ENCODE data around the gene FRYL. TPM values are rescaled to one million over a fixed set of nuclear protein-coding genes. Genes with fewer than 3 reads are reported as not detected.
"Not testable (repeated sequence)": the region's sequence is repeated elsewhere in the genome, so short reads cannot be mapped to it uniquely, and the experiment has no call there.

Gene FRYL
- total and polyA plus RNA-seq, 2 of the 8 experiments (the other 6 are each of a cell fraction or from before 2014, with no cell fraction given), result 8.0 to 36.5 TPM

DNA sequence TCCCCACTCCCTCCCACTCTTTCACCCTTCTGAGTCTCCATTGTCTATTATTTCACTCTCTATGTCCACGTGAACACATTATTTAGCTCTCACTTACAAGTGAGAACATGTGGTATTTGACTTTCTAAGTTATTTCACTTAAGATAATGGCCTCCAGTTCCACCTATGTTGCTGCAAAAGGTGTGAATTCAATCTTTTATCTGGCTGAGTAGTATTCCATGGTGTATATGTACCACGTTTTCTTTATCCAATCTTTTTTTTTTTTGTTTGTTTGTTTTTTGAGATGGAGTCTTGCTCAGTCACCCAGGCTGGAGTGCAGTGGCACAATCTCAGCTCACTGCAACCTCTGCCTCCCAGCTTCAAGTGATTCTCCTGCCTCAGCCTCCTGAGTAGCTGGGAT is 20.1 kb upstream of the FRYL start:
- H2BK12ac ChIP-seq (ENCODE audit: low read depth, low read length); H3K18ac ChIP-seq (ENCODE audit: extremely low read depth, low read length); DNase-seq (ENCODE audit: low read depth in 1 of 2, low spot score in 2 of 2); H3K4ac ChIP-seq (replicated peaks; ENCODE audit: insufficient read length, low read depth, low read length); H2AFZ ChIP-seq (ENCODE audit: low read length); FAIRE-seq; H3K23ac ChIP-seq (ENCODE audit: insufficient read length); H3K27ac ChIP-seq (ENCODE audit: low read depth, low read length); H4K5ac ChIP-seq (ENCODE audit: insufficient read length, low read depth, low read length); H4K8ac ChIP-seq (ENCODE audit: extremely low read depth, insufficient read depth, low read length); H3K56ac ChIP-seq (replicated peaks; ENCODE audit: insufficient read length, low read depth, low read length); H3K4me1 ChIP-seq (replicated peaks in 1 of 4; ENCODE audit: control insufficient read depth in 3 of 4, insufficient read depth in 4 of 4, low read length in 3 of 4); H3K79me1 ChIP-seq (ENCODE audit: low read depth, low read length); H4K20me1 ChIP-seq (replicated peaks in 1 of 2; ENCODE audit: control insufficient read depth in 1 of 2, insufficient read depth in 2 of 2, low read length in 2 of 2); H2BK15ac ChIP-seq (ENCODE audit: low read length); H3K4me2 ChIP-seq (ENCODE audit: insufficient read depth in 1 of 2, low read depth in 2 of 2, low read length in 2 of 2); H3K9me3 ChIP-seq (ENCODE audit: insufficient read depth in 2 of 2, low read depth in 1 of 2, low read length in 1 of 2); H3K23me2 ChIP-seq (ENCODE audit: low read depth, low read length); H3K36me3 ChIP-seq (ENCODE audit: control insufficient read depth in 2 of 4, insufficient read depth in 4 of 4, low read length in 3 of 4); H3K14ac ChIP-seq (ENCODE audit: insufficient read length); H2BK20ac ChIP-seq (ENCODE audit: low read length); H2AK5ac ChIP-seq (ENCODE audit: low read depth, low read length); H3K9ac ChIP-seq (replicated peaks in 1 of 4; ENCODE audit: extremely low read depth in 1 of 4, low read depth in 3 of 4, low read length in 3 of 4); H3K27me3 ChIP-seq (replicated peaks in 1 of 4; ENCODE audit: control insufficient read depth in 3 of 4, extremely low read depth in 1 of 4, insufficient read depth in 3 of 4, low read length in 3 of 4); H3K4me3 ChIP-seq (ENCODE audit: extremely low read depth in 1 of 4, insufficient read depth in 2 of 4, low read depth in 3 of 4, low read length in 4 of 4); H4K91ac ChIP-seq (replicated peaks; ENCODE audit: insufficient read length, low read length); H3K79me2 ChIP-seq (ENCODE audit: control insufficient read depth in 1 of 2, insufficient read depth in 2 of 2, low read length in 2 of 2); H2BK5ac ChIP-seq (ENCODE audit: low read depth, low read length); H2BK120ac ChIP-seq (replicated peaks; ENCODE audit: low read depth, low read length): not testable (repeated sequence)
- CTCF ChIA-PET (ENCODE audit: partially characterized antibody), result interaction anchor here (0.5 to 0.8 kb wide), 3 partner anchors 131 to 563 kb away, joined by 3 read pairs; no protein-coding TSS in a partner anchor
- WGBS, 2 experiments (ENCODE audit: extremely low coverage in 1 of 2, insufficient coverage in 1 of 2, insufficient read length in 1 of 2, insufficient replicate concordance in 2 of 2, low coverage in 1 of 2, low lambda C conversion rate in 2 of 2, missing lambda C conversion rate in 1 of 2), result 93% methylated on average over 2 of the region's 2 CpGs; no CpG with 5 or more reads in 1 of the 2 experiments
- POLR2A ChIA-PET (ENCODE audit: partially characterized antibody), result interaction anchor here (2.0 kb wide), 1 partner anchor 20 kb away, joined by 4 read pairs; the partner anchor contains the start of gene FRYL

Measured in H1 (cell line).